Fibroblast of pulmonary artery (primary cell): ENCODE results near the gene TSSC4.

Experiments
- DNase-seq: peaks from one replicate; pipeline ENCODE4 v3.0.0-alpha.2; 2010; ENCODE audit warnings: low read depth
- H3K4me3 ChIP-seq: replicated peaks from 2 replicates; pipeline ENCODE4 v1.5.1; 2011; ENCODE audit warnings: low read depth, mild to moderate bottlenecking, control low read depth, low read length, moderate library complexity
- CTCF ChIP-seq: IDR thresholded peaks from 2 replicates; pipeline ENCODE4 v1.5.1; 2011; ENCODE audit warnings: mild to moderate bottlenecking, control low read depth, low read length, inconsistent platforms; ENCODE audit errors: missing control alignments

Gene TSSC4

GRCh38 chr11:2431395-2431794 is 30.8 kb downstream of the TSSC4 start:
- no peak overlapping the region for H3K4me3 ChIP-seq
- no peak for TF ChIP-seq CTCF
- no peak for DNase-seq

- no peak for DNase-seq
- no peak overlapping the region for H3K4me3 ChIP-seq
- TF ChIP-seq CTCF, result no peak
Observed at GRCh38 chr11:2432171-2432621, 31.6 kb downstream of the TSSC4 start.

- DNase-seq, result no peak
- no peak for TF ChIP-seq CTCF
Observed at GRCh38 chr11:2432628-2433071, 32.1 kb downstream of the TSSC4 start.

GRCh38 chr11:2433106-2433925 is 32.8 kb downstream of the TSSC4 start:
- no peak for TF ChIP-seq CTCF
- no peak for DNase-seq
- no peak overlapping the region for H3K4me3 ChIP-seq

More at GRCh38 chr11:2432628-2433071, 32.1 kb downstream of the TSSC4 start:
- H3K4me3 ChIP-seq, result no peak overlapping the region

GRCh38 chr11:2434008-2434407 is 33.5 kb downstream of the TSSC4 start:
- no peak overlapping the region for H3K4me3 ChIP-seq
- DNase-seq, result no peak
- no peak for TF ChIP-seq CTCF

GRCh38 chr11:2434506-2435255 is 34.1 kb downstream of the TSSC4 start:
- H3K4me3 ChIP-seq, result no peak overlapping the region
- no peak for TF ChIP-seq CTCF
- DNase-seq, result no peak
